Stomach (tissue), 9 donors: ENCODE data around the gene TOX2. TPM values are rescaled to one million over a fixed set of nuclear protein-coding genes. Genes with fewer than 3 reads are reported as not detected.

Experiments
- DNase-seq, 2 donors: peaks; one replicate each; pipeline versions ENCODE4 v3.0.0 to v3.0.0-alpha.2; 2013 to 2019
- H3K27ac ChIP-seq, 5 donors: fragments of 200-600 bp in 4 of 5; sonication (generic) in 4 of 5; one replicate each; pipeline ENCODE4 v1.5.1; 2013 to 2019; ENCODE audit warnings: mild to moderate bottlenecking in 1 of 5, moderate library complexity in 1 of 5
- H3K27me3 ChIP-seq, 3 donors: fragments of 200-600 bp; sonication (generic); one replicate each; pipeline ENCODE4 v1.5.1; 2017 to 2019; ENCODE audit warnings: mixed run types in 1 of 3
- H3K36me3 ChIP-seq, 4 donors: fragments of 200-600 bp; sonication (generic); 1 replicate in 3 of 4; 2 replicates in 1 of 4; pipeline ENCODE4 v1.5.1; 2016 to 2019
- H3K4me1 ChIP-seq, 4 donors: fragments of 200-600 bp; sonication (generic); one replicate each; pipeline ENCODE4 v1.5.1; 2016 to 2019
- H3K4me3 ChIP-seq, 4 donors: fragments of 200-600 bp; sonication (generic) in 3 of 4; one replicate each; pipeline ENCODE4 v1.5.1; 2016 to 2019; ENCODE audit warnings: mild to moderate bottlenecking in 1 of 4
- H3K9me3 ChIP-seq, 4 donors: fragments of 200-600 bp; sonication (generic); one replicate each; pipeline ENCODE4 v1.5.1; 2016 to 2019
- EP300 ChIP-seq: sonication (generic); formaldehyde crosslinking; IDR thresholded peaks from one replicate; pipeline ENCODE4 v1.6.1; 2017; ENCODE audit warnings: antibody characterized with exemption
- POLR2A ChIP-seq, 4 donors: fragments of 450-650 bp; IDR thresholded peaks; one replicate each; pipeline ENCODE4 v1.6.1; 2016; ENCODE audit warnings: antibody characterized with exemption in 4 of 4, control low read depth in 2 of 4, mild to moderate bottlenecking in 1 of 4, moderate library complexity in 1 of 4
- POLR2AphosphoS5 ChIP-seq, 3 donors: sonication (generic); formaldehyde crosslinking; IDR thresholded peaks; one replicate each; pipeline ENCODE4 v1.6.1; 2016; ENCODE audit warnings: antibody characterized with exemption in 3 of 3
- WGBS, 5 donors: extraction: QIAGEN DNeasy Blood & Tissue Kit in 3 of 5; methylation state at CpG; one replicate each; pipeline versions ENCODE4 v1.1.5 to v1.1.7; 2013 to 2018; 5-methylcytosine and 5-hydroxymethylcytosine counted together
- intact Hi-C: fragments of 100-400 bp; cut with DNase I; formaldehyde crosslinking; loops from one replicate; pipeline ENCODE4 v1.15.1; 2023; ENCODE audit warnings: low total_unique reads
- polyA plus RNA-seq, 3 donors: library from polyadenylated mRNA; stranded (reverse); fragments of 200-250 nt; gene quantifications; one replicate each; pipeline ENCODE4 v1.2.3, GENCODE V29; 2013
- total RNA-seq, 5 donors: library from RNA; depleted of rRNA; stranded (reverse); fragments of >200 nt; gene quantifications; one replicate each; pipeline versions ENCODE4 v1.1.0 to v1.2.3, GENCODE V29; 2014 to 2016
- TF ChIP-seq, protein P1 (sequence below), 7 experiments: fragments of 450-650 bp in 4 of 7; fragments of 200-600 bp in 3 of 7; sonication (generic) in 3 of 7; IDR thresholded peaks; one replicate each; pipeline ENCODE4 v1.5.1; 2016 to 2019; ENCODE audit warnings: antibody characterized with exemption in 7 of 7, control low read depth in 2 of 7, mild to moderate bottlenecking in 1 of 7
- donor health status: healthy with polysubstance abuse.
- donor health status: Bipolar disorder and iron deficiency.
- donor health status: healthy.

Gene TOX2
- total and polyA plus RNA-seq, 8 donors: 0.87 to 20.2 (median 7.0) TPM; not detected in 1

- intact Hi-C loops: loop anchor here (5.0 kb wide), 1 partner anchor 327 kb away; no protein-coding TSS in a partner anchor
- H3K27ac ChIP-seq: no peak overlapping the region
- peak; percentile 19 to 37 for DNase-seq
Measured at GRCh38 chr20:44074252-44075151, 159.8 kb downstream of the TOX2 start.

DNA sequence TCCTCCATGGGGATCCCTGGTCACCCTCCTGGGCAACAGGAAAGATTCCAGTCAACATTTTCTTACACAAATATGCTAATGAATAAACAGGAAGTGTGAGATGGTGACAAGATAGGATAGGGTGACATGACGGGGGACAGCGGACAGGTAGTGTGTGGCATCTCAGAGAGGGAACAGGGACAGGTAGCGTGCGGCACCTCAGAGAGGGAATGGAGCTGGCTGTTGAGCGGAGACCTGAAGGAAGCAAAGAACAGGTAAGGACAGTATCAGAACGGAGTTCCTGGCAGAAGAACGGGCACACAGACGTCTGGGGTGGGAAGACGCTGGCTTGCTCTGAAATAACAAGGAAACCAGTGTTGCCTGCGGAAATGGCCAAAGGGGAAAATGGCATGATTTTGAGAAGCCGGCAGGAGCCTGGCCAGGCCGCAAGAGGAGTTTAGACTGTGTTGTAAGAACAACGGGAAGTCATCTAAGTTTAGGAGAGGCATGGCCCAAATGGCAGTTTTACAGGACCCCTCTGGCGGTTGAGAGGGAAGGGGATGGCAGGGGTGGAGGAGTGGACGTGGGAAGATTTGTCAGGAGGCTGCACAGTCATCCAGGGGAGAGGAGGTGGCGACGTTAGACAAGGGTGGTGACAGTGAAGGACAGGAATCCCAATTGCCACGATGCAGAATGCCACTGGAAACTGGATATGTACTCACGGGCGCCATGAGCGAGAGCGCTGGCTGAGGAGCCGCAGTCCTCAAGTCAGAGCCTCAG lies 160.7 kb downstream of the TOX2 start:
- intact Hi-C loops: loop anchor here (5.0 kb wide), 1 partner anchor 328 kb away; no protein-coding TSS in a partner anchor
- H3K27me3 ChIP-seq: peaks cover 0 to 5% (median 0%) of the 10 kb centered on the region in 3 donors
- H3K4me3 ChIP-seq: no peak overlapping the region
- peak in 1 of 2 donors; percentile 16 for DNase-seq
- H3K4me1 ChIP-seq: peaks cover 0 to 14% (median 5%) of the 10 kb centered on the region in 4 donors
- no peak overlapping the region for H3K27ac ChIP-seq
- WGBS, 5 donors: 81 to 91% (median 88%) methylated on average over 23 of the region's 23 CpGs
- H3K9me3 ChIP-seq: no peaks in the 10 kb centered on the region
- no peaks in the 10 kb centered on the region for H3K36me3 ChIP-seq
- TF ChIP-seq EP300: no peak
- no peak for TF ChIP-seq POLR2AphosphoS5 (IDR thresholded peaks at IDR 0.05)
- no peak for TF ChIP-seq POLR2A (IDR thresholded peaks at IDR 0.05)
- TF ChIP-seq, protein P1, sequence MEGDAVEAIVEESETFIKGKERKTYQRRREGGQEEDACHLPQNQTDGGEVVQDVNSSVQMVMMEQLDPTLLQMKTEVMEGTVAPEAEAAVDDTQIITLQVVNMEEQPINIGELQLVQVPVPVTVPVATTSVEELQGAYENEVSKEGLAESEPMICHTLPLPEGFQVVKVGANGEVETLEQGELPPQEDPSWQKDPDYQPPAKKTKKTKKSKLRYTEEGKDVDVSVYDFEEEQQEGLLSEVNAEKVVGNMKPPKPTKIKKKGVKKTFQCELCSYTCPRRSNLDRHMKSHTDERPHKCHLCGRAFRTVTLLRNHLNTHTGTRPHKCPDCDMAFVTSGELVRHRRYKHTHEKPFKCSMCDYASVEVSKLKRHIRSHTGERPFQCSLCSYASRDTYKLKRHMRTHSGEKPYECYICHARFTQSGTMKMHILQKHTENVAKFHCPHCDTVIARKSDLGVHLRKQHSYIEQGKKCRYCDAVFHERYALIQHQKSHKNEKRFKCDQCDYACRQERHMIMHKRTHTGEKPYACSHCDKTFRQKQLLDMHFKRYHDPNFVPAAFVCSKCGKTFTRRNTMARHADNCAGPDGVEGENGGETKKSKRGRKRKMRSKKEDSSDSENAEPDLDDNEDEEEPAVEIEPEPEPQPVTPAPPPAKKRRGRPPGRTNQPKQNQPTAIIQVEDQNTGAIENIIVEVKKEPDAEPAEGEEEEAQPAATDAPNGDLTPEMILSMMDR (IDR thresholded peaks at IDR 0.05): no peak

More at GRCh38 chr20:44074252-44075151, 159.8 kb downstream of the TOX2 start:
- Histone ChIP-seq H3K4me3 (no peak overlapping the region), H3K36me3 (no peaks in the 10 kb centered on the region), H3K4me1 (peaks cover 0 to 10% (median 4%) of the 10 kb centered on the region in 4 donors), H3K9me3 (no peaks in the 10 kb centered on the region), H3K27me3 (peaks cover 0 to 5% (median 0%) of the 10 kb centered on the region in 3 donors)
- TF ChIP-seq, protein P1 (IDR thresholded peaks at IDR 0.05): no peak
- TF ChIP-seq POLR2A (IDR thresholded peaks at IDR 0.05) (no peak), EP300 (no peak), POLR2AphosphoS5 (IDR thresholded peaks at IDR 0.05) (no peak)
- WGBS, 5 donors: 67 to 82% (median 80%) methylated on average over 12 of the region's 12 CpGs

DNA sequence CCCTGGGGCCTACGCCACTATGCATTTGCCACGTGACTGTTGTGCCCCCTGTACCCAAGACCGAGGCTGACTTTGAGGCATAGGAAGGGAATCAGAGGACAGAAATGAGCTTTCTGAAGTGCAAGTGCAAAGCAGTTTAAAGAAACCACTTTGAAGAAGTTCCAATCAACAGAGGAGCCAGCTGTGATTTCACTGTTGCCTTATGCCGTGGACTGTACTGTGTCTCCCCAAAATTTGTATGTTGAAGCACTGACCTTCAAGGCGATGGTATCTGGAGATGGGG lies 161.2 kb downstream of the TOX2 start:
- Histone ChIP-seq H3K4me1 (peaks cover 0 to 19% (median 8%) of the 10 kb centered on the region in 4 donors), H3K36me3 (no peaks in the 10 kb centered on the region), H3K9me3 (no peaks in the 10 kb centered on the region), H3K27me3 (peaks cover 0 to 5% (median 0%) of the 10 kb centered on the region in 3 donors), H3K27ac (no peak overlapping the region), H3K4me3 (no peak overlapping the region)
- no peak for DNase-seq
- 92 to 97% (median 96%) methylated on average over 5 of the region's 5 CpGs for WGBS, 5 donors
- intact Hi-C loops: loop anchor here (5.0 kb wide), 1 partner anchor 329 kb away; no protein-coding TSS in a partner anchor
- TF ChIP-seq EP300 (no peak), POLR2AphosphoS5 (IDR thresholded peaks at IDR 0.05) (no peak), POLR2A (IDR thresholded peaks at IDR 0.05) (no peak)
- TF ChIP-seq, protein P1 (IDR thresholded peaks at IDR 0.05): no peak

DNA sequence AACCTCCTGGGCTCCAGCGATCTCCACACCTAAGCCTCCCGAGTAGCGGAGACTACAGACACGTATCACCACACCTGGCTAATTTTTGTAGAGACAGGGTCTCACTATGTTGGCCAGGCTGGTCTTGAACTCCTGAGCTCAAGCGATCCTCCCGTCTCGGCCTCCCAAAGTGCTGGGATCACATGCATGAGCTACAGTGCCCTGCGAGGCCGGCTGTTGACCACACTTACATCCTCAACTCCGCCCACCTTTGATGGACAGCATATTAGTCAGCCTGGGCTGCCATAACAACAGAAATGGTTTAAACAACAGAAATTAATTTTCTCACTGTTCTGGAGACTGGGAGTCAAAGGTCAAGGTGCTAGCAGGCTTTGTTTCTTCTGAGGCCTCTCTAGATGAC lies 164.6 kb downstream of the TOX2 start:
- H3K27me3 ChIP-seq: no peaks in the 10 kb centered on the region
- H3K4me3 ChIP-seq: no peak overlapping the region
- WGBS, 5 donors: 90 to 92% (median 90%) methylated on average over 10 of the region's 10 CpGs
- H3K9me3 ChIP-seq: no peaks in the 10 kb centered on the region
- no peak for DNase-seq
- no peak overlapping the region for H3K27ac ChIP-seq
- no peaks in the 10 kb centered on the region for H3K36me3 ChIP-seq
- intact Hi-C loops: loop anchor here (5.0 kb wide), 1 partner anchor 332 kb away; no protein-coding TSS in a partner anchor
- peaks cover 0 to 21% (median 9%) of the 10 kb centered on the region in 4 donors for H3K4me1 ChIP-seq
- TF ChIP-seq POLR2A (IDR thresholded peaks at IDR 0.05): no peak
- TF ChIP-seq, protein P1 (IDR thresholded peaks at IDR 0.05): no peak
- TF ChIP-seq EP300: no peak
- no peak for TF ChIP-seq POLR2AphosphoS5 (IDR thresholded peaks at IDR 0.05)
